GM18511 (cell line): ENCODE results near the gene RND3.

ENCODE experiments used
- ATAC-seq: cut with Tn5 transposase; IDR thresholded peaks from one replicate; pipeline ENCODE4 v1.9.1; 2021; ENCODE audit warnings: mild to moderate bottlenecking, moderate library complexity; ENCODE audit not compliant: unreplicated experiment

Gene RND3

GRCh38 chr2:150487537-150488429 is at the start of gene RND3:
TSS of gene RND3 (minus strand) at chr2:150487667. CDS start at chr2:150487417, 250 bp downstream.
- ATAC-seq: peak; percentile 66

GRCh38 chr2:150535176-150535575 is 47.7 kb upstream of the RND3 start:
- ATAC-seq: no peak

- no peak for ATAC-seq
These were observed 45.4 kb upstream of the RND3 start for GRCh38 chr2:150532879-150533278.

GRCh38 chr2:150532020-150532419 is 44.6 kb upstream of the RND3 start:
- no peak for ATAC-seq

- no peak for ATAC-seq
These were observed 44.1 kb upstream of the RND3 start for GRCh38 chr2:150531591-150531990.

- no peak for ATAC-seq
These were observed 42.7 kb upstream of the RND3 start for GRCh38 chr2:150530168-150530567.

- ATAC-seq: peak; percentile 96
These were observed 41.7 kb upstream of the RND3 start for GRCh38 chr2:150528861-150529801.

GRCh38 chr2:150526827-150527226 is 39.4 kb upstream of the RND3 start:
- no peak for ATAC-seq

GRCh38 chr2:150526006-150526405 is 38.5 kb upstream of the RND3 start:
- ATAC-seq: no peak

GRCh38 chr2:150522269-150522668 is 34.8 kb upstream of the RND3 start:
- ATAC-seq: no peak

GRCh38 chr2:150520887-150521664 is 33.6 kb upstream of the RND3 start:
- peak; percentile 54 for ATAC-seq

- no peak for ATAC-seq
These were observed 32.6 kb upstream of the RND3 start for GRCh38 chr2:150520033-150520432.

- ATAC-seq: no peak
These were observed 30.6 kb upstream of the RND3 start for GRCh38 chr2:150517951-150518680.

- ATAC-seq: no peak
These were observed 26.2 kb upstream of the RND3 start for GRCh38 chr2:150513647-150514046.

- ATAC-seq: no peak
These were observed 21.1 kb upstream of the RND3 start for GRCh38 chr2:150508497-150509137.

GRCh38 chr2:150507071-150507470 is 19.6 kb upstream of the RND3 start:
- no peak for ATAC-seq

- ATAC-seq: no peak
These were observed 17.7 kb upstream of the RND3 start for GRCh38 chr2:150505178-150505577.

- no peak for ATAC-seq
These were observed 8.6 kb upstream of the RND3 start for GRCh38 chr2:150495993-150496627.

- ATAC-seq: no peak
These were observed 7.5 kb upstream of the RND3 start for GRCh38 chr2:150495001-150495400.
